Measurements from ENCODE around the gene PCDH19. TPM values are rescaled to one million over a fixed set of nuclear protein-coding genes. Genes with fewer than 3 reads are reported as not detected.

The PCDH19 gene
- total and polyA plus RNA-seq, 2 experiments from 2014 or later: 0.16 to 0.54 TPM

DNA sequence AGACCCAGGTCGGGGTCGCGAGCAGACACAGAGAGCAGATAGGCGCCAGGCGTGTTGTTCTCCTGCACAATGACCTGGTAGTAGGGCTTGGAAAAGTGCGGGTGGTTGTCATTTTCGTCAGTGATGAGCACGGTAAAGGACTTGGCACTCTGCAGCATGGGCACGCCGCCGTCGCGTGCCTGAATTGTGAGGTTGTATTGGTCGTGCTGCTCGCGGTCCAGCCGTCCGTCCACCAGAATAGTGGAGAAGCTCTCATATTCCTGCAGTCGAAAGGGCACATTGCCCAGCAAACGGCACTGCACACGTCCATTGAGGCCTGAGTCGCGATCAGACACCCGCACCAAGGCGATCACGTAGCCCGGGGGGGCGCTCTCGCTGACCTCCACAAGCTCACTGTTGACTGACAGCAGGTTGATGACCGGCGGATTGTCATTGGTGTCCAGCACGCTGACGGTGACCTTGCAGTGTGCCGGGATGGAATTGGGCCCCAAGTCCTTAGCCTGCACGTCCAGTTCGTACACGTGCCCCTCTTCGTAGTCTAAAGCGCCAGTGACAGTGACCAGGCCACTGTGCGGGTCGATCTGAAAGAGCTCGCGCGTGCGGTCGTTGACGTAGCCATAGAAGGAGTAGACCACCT, 2.8 kb downstream of the PCDH19 start:
- in situ Hi-C loops (cut with MboI): no loop called here
- H3K27ac ChIP-seq: no peak overlapping the region
- no peaks in the 10 kb centered on the region for H3F3A ChIP-seq (ENCODE audit: insufficient read depth)
- WGBS, 2 experiments (ENCODE audit: low coverage in 1 of 2, low lambda C conversion rate in 2 of 2, missing lambda C conversion rate in 2 of 2): 57 to 70% methylated on average over 15 to 37 of the region's 47 CpGs
- peaks cover 4% of the 10 kb centered on the region; the same call in 1 of the 2 replicates for H3K27me3 ChIP-seq (replicated peaks; ENCODE audit: insufficient read depth)
- H3K4me3 ChIP-seq: no peak overlapping the region
- no peaks in the 10 kb centered on the region for H3K4me1 ChIP-seq (ENCODE audit: insufficient read depth)
- no peaks in the 10 kb centered on the region for H3K9me3 ChIP-seq (ENCODE audit: low read depth)
- TF ChIP-seq EZH2phosphoT487 (IDR thresholded peaks at IDR 0.05; ENCODE audit: insufficient read depth, low read depth) (no peak), EZH2 (IDR thresholded peaks at IDR 0.05; ENCODE audit: insufficient read depth, poor library complexity, severe bottlenecking) (no peak)
- H3K36me3 ChIP-seq (ENCODE audit: low read depth): no peaks in the 10 kb centered on the region
- no peak for DNase-seq
- H3K79me2 ChIP-seq (ENCODE audit: insufficient read depth): no peaks in the 10 kb centered on the region
- no peak overlapping the region for H3K4me2 ChIP-seq (ENCODE audit: unreplicated experiment)
- H3K9me2 ChIP-seq (ENCODE audit: insufficient read depth): no peaks in the 10 kb centered on the region
- H2AFZ ChIP-seq: no peak overlapping the region
- H4K20me1 ChIP-seq (ENCODE audit: insufficient read depth): no peaks in the 10 kb centered on the region
- H3K9ac ChIP-seq: no peak overlapping the region

DNA sequence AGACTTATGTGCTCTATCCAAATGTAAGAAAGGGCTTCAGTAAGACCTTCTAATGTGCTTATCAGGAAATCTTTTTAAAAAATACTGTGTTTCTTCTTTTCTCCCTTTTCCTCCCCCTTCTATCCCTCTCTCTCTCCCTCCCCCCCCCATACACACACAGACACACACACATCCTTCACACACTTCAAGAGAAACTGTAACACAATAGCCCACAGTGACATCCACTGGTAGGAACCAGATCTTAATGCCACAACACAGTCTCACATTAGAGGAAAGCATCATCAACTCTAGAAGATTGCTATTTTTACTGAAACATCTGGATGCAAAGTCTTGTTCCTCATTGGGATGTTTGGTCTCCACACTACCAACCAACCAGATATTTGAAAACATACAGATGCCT, 4.6 kb downstream of the PCDH19 start:
- H3K79me2 ChIP-seq (ENCODE audit: insufficient read depth): no peaks in the 10 kb centered on the region
- no peak overlapping the region for H3K4me3 ChIP-seq
- H3F3A ChIP-seq (ENCODE audit: insufficient read depth): no peaks in the 10 kb centered on the region
- no peak overlapping the region for H2AFZ ChIP-seq
- in situ Hi-C loops (cut with MboI): no loop called here
- no peak for DNase-seq
- no peaks in the 10 kb centered on the region for H3K9me2 ChIP-seq (ENCODE audit: insufficient read depth)
- H3K27me3 ChIP-seq (replicated peaks; ENCODE audit: insufficient read depth): 0 out of 2 replicates have a peak, but pooled peaks cover 4% of the 10 kb centered on the region
- TF ChIP-seq EZH2phosphoT487 (IDR thresholded peaks at IDR 0.05; ENCODE audit: insufficient read depth, low read depth): no peak
- TF ChIP-seq EZH2 (IDR thresholded peaks at IDR 0.05; ENCODE audit: insufficient read depth, poor library complexity, severe bottlenecking): no peak
- H3K9me3 ChIP-seq (ENCODE audit: low read depth): no peaks in the 10 kb centered on the region
- H4K20me1 ChIP-seq (ENCODE audit: insufficient read depth): no peaks in the 10 kb centered on the region
- H3K36me3 ChIP-seq (ENCODE audit: low read depth): no peaks in the 10 kb centered on the region
- no peak overlapping the region for H3K9ac ChIP-seq
- H3K4me1 ChIP-seq (ENCODE audit: insufficient read depth): no peaks in the 10 kb centered on the region
- H3K27ac ChIP-seq: no peak overlapping the region
- no peak overlapping the region for H3K4me2 ChIP-seq (ENCODE audit: unreplicated experiment)

- in situ Hi-C loops (cut with MboI): no loop called here
- H3K79me2 ChIP-seq (ENCODE audit: insufficient read depth): no peaks in the 10 kb centered on the region
- H3K9ac ChIP-seq: no peak overlapping the region
- no peak overlapping the region for H3K4me2 ChIP-seq (ENCODE audit: unreplicated experiment)
- no peaks in the 10 kb centered on the region for H3K4me1 ChIP-seq (ENCODE audit: insufficient read depth)
- no peaks in the 10 kb centered on the region for H3K36me3 ChIP-seq (ENCODE audit: low read depth)
- no peaks in the 10 kb centered on the region for H3K9me3 ChIP-seq (ENCODE audit: low read depth)
- 53 to 58% methylated on average over 3 of the region's 3 CpGs for WGBS, 2 experiments (ENCODE audit: low coverage in 1 of 2, low lambda C conversion rate in 2 of 2, missing lambda C conversion rate in 2 of 2)
- no peaks in the 10 kb centered on the region for H3K9me2 ChIP-seq (ENCODE audit: insufficient read depth)
- H2AFZ ChIP-seq: no peak overlapping the region
- TF ChIP-seq EZH2phosphoT487 (IDR thresholded peaks at IDR 0.05; ENCODE audit: insufficient read depth, low read depth) (no peak), EZH2 (IDR thresholded peaks at IDR 0.05; ENCODE audit: insufficient read depth, poor library complexity, severe bottlenecking) (no peak)
- DNase-seq: no peak
- no peaks in the 10 kb centered on the region for H4K20me1 ChIP-seq (ENCODE audit: insufficient read depth)
- H3K27me3 ChIP-seq (replicated peaks; ENCODE audit: insufficient read depth): 0 out of 2 replicates have a peak, but pooled peaks cover 4% of the 10 kb centered on the region
- H3K27ac ChIP-seq: no peak overlapping the region
- H3K4me3 ChIP-seq: no peak overlapping the region
- no peaks in the 10 kb centered on the region for H3F3A ChIP-seq (ENCODE audit: insufficient read depth)
Observed at GRCh38 chrX:100404851-100405250, 5.2 kb downstream of the PCDH19 start.

DNA sequence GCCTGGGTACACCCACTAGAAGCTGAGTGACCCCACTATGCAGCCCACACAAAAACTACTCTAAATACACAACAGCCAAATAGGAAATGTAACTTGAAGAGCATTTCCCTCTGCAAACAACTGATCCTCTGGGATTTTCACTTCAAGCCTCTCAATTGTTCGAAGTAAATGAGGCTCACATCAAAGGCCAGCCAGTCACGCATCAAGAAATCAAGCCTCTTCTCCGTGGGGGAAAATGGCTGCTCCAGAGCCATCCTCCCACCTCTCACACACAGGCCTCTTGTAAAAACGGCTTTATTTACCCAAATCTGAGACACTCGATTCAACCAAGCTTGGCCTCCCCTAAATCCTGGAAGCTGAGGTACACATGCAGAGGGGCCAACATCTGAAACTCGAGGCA, 14.3 kb downstream of the PCDH19 start:
- Histone ChIP-seq H3K79me2 (ENCODE audit: insufficient read depth) (no peaks in the 10 kb centered on the region), H3K9me2 (ENCODE audit: insufficient read depth) (no peaks in the 10 kb centered on the region), H3K9me3 (ENCODE audit: low read depth) (no peaks in the 10 kb centered on the region), H3K4me2 (ENCODE audit: unreplicated experiment) (no peak overlapping the region), H3K4me3 (no peak overlapping the region), H3K27ac (no peak overlapping the region), H3K9ac (no peak overlapping the region), H3K27me3 (replicated peaks; ENCODE audit: insufficient read depth) (no peaks in the 10 kb centered on the region), H3F3A (ENCODE audit: insufficient read depth) (no peaks in the 10 kb centered on the region), H3K36me3 (ENCODE audit: low read depth) (no peaks in the 10 kb centered on the region), H2AFZ (no peak overlapping the region), H4K20me1 (ENCODE audit: insufficient read depth) (no peaks in the 10 kb centered on the region), H3K4me1 (ENCODE audit: insufficient read depth) (no peaks in the 10 kb centered on the region)
- in situ Hi-C loops (cut with MboI): no loop called here
- DNase-seq: no peak
- WGBS, 2 experiments (ENCODE audit: low coverage in 1 of 2, low lambda C conversion rate in 2 of 2, missing lambda C conversion rate in 2 of 2): 49 to 60% methylated on average over 6 of the region's 6 CpGs
- no peak for TF ChIP-seq EZH2 (IDR thresholded peaks at IDR 0.05; ENCODE audit: insufficient read depth, poor library complexity, severe bottlenecking)
- TF ChIP-seq EZH2phosphoT487 (IDR thresholded peaks at IDR 0.05; ENCODE audit: insufficient read depth, low read depth): no peak
